GM21825 (cell line): ENCODE data around the gene SEC14L1.
"Not testable (repeated sequence)": the region's sequence is repeated elsewhere in the genome, so short reads cannot be mapped to it uniquely, and the experiment has no call there.

ENCODE experiments used
- ATAC-seq: cut with Tn5 transposase; IDR thresholded peaks from one replicate; pipeline ENCODE4 v1.9.1; 2021; ENCODE audit warnings: mild to moderate bottlenecking, moderate library complexity; ENCODE audit not compliant: unreplicated experiment

SEC14L1 gene

DNA sequence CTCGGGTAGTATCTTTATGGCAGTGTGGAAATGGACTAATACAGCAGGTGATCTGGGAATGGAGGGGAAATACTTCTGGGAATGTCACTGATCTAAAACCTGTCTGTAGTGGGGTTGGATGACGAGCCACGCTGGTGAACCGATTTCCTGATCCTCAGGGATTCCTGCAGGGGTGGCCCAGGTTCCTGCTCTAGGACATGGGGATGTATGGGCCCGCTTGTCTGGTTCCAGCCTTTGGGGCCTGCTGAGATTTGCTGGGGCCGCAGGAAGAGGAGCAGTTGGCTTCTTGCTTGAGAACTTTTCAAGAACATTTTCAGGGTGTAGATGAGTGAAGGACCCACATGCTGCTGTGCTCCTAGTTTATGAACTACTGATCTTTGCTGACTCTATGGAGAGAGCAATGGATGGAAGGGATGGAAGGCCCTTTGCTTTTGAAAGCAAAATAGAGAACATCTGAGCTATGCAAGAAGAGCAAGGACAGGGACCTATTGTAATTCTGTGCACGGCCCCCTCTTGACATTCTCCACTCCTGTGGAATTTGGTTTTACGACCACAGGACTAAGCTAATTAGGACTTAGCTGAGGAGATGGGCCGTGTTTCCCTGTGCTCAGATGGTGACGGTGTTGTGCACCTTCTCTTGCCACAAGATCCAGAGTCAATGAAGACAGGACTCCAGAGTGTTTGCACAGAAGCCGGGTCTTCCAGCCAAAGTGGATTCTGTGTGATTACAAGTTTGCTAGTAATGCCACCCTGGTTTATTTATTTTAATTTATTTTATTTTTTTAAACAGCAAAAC, 90.5 kb downstream of the SEC14L1 start:
- ATAC-seq, result no peak

DNA sequence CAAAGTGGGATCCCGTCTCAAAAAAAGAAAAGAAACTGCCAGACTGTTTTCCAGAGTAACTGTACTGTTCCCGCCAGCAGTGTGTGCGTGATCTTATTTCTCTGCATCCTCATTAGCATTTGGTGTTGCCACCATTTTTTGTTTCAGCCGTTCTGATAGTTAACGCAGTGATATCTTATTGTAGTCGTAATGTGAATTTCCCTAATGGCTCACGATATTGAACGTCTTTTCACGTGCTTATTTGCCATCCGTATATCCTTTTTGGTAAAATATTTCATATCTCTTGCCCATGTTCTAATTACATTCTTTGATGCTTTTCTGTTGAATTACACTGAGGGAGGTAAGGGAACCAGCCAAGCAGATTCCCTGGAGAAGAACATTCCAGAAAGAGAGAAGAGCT, 92.4 kb downstream of the SEC14L1 start:
- ATAC-seq, result no peak

DNA sequence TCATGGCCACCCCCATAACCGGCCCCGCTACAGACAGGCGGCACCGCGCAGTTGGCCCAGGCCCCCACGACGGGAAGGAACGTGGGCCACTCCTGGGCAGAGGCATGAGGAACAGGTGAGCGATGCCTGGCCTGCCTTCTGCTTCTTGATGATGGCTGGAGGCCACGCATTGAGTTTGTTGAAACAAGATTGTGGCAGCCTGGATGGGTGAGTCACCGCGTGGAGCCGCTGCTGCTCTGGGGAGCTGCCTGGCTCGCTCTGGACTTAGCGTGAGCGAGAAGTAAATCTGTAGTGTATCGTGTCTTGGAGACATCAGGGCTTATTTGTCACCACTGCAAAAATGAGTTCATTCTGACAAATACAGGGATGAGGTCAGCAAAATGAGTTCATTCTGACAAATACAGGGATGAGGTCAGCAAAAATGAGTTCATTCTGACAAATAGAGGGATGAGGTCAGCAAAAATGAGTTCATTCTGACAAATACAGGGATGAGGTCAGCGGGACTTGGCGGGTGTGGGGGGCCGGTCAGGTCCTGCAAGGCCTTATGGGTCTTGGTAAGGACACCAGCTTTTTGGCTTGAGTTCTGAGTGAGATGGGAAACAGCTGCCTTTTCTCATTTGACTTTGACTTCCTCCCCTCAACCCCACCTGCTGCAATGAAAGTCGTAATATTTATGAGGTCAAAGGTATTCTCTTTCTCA, 93.0 kb downstream of the SEC14L1 start:
- no peak for ATAC-seq

DNA sequence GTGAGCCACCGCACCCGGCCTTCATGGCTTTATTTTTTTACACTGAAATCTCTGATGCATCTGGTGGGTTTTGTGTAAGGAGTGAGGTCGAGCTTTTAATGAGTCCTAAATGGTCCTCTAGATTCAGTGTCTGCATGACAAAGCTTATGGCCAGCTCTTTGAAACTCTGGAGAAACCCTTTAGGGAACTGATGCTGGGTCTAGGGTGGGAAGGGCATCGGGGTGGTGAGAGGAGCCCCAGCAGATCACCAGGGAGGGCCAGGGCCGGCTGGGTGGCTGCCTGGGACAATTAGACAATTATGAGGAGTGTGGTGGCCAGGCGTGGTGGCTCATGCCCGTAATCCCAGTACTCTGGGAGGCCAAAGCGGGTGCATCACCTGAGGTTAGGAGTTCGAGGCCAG, 93.9 kb downstream of the SEC14L1 start:
- no peak for ATAC-seq

DNA sequence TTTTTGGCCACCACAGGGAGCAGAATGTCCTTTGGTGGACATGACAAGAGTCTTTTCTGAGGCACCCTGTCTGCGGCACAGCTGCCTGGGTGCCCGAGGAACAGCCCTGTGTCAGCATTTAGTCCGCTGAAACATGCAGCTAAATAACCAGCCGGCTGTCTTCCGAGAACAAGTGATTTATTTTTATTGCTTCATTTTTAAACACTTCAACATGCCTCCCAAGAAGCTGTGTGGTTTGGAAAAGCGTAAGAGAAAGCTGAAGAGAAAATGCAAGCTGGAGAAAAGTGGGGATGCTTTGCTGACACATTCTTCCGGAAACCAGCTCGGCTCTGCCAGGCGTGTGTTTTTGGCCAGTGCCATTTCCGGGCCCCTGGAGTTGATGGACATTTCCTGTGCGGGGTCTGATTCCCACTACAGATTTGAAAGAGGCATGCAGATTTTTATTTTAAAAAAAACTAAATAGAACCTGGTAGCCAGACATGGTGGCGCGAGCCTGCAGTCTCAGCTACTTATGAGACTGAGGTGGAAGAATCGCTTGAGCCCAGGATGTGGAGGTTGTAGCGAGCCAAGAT, 94.7 kb downstream of the SEC14L1 start:
- no peak for ATAC-seq

DNA sequence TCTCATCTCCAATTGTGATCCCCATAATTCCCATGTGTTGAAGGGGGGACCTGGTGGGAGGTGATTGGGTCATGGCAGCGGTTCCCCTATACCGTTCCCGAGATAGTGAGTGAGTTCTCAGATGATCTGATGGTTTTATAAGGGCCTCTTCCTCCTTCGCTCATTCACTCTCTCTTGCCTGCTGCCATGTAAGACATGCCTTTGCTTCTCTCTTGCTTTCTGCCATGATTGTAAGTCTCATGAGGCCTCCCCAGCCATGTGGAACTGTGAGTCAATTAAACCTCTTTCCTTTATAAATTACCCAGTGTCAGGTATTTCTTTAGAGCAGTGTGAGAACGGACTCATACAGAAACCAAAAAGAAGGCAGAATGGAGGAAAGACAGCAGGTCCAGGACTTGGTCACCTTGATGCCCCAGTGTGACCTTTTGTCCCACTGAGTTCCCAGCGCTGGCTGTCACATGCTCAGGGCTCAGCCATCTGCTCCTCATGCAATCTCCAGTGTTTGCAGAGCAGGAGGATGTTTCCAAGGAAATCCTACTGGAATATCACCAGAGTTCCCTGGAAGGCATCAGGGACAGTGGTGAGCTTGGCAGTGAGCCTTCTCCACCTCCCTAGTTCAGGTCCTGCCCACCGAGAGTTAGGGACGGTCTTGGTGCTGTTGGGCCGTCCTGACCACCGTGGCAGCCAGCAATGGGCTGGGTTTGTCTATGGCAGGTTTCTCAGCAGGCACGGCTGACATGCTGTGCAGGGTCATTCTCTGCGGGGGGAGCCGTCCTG, 96.7 kb downstream of the SEC14L1 start:
- no peak for ATAC-seq

DNA sequence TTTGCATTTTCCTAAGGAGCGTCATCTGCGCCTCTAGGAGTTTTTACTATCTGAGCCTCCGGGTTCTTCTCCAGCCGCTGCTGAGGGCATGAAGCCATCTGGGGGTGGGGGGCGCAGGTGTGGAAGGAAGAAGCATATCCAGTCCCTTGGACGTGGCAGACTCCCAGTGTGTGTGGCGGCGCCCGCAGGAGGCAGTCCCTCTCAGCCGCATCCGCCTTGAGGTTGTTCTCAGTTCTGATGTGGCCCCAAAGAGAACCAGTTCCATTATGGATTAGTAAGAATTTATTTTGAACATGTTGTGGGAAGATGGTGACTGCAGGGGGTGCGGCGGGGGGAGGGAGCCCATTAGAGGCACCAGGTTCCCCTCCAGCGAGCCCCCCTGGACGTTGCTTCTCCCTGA, 100.2 kb downstream of the SEC14L1 start:
- no peak for ATAC-seq

DNA sequence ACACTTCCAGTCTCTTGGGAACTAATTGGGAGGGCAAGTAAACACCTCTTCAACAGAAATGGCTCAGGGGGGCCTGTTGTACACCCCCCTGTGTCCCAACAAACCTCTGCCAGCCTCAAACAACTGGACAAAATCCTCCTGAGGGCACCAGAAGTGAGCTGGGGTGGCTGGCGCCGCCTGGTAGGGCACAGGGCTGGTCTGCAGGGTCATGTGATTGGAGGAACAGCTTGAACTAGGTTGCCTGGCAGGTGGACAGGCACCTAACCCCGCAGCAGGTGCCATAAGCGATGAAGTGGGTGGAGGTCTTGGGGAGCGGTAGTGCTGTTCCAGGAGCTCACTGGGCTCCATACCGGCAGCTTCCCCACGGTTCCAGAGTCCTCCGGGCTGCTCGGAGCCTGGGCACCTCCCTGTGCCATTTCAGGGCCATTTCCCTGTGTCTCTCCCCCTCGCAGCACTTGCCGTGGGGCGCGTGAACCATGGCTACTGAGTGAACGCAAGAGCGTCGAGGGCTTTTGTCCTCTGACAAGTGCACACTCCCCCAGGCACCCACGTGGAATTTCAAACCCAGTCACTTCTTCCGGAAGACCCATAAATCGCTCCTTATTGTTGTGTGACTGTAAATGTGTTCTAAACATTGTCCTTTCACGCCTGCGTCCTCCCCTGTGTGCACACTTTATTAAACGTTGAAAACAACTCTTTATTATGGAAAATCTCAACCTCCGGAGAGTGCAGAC, 101.5 kb downstream of the SEC14L1 start:
- ATAC-seq, result no peak

DNA sequence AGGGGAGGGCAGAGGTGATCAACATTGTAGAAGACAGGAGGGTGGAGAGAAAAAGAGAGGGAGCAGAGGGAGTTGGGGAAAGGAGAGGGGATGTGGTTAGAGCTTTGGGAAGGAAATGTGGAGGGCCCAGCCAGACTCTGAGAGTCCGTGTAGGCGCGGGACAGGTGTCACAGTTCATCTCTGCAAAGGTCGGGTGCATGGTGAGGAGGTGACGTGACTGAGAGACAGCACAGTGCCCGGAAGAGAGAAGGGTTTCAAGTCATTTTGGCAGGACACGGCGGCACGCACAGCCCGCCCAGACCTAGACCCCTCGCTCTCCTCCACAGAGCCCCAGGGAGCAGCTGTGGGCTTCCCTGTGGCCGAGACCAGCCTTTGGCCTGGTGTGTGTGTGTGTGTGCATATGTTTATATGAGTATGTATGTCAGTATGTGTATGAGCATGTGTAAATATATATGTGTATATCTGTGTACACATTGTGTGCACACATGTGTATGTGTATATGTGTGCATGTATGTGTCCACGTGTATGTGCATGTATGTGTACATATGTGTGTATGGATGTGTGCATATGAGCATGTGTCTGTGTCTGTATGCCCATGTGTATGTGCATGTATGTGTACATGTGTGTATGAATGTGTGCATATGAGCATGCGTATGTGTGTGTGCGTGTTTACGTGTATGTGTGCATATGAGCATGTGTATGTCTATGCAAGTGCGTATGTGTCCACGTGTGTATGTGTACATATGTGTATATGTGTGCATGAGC, 104.6 kb downstream of the SEC14L1 start:
- peak; percentile 74 for ATAC-seq

DNA sequence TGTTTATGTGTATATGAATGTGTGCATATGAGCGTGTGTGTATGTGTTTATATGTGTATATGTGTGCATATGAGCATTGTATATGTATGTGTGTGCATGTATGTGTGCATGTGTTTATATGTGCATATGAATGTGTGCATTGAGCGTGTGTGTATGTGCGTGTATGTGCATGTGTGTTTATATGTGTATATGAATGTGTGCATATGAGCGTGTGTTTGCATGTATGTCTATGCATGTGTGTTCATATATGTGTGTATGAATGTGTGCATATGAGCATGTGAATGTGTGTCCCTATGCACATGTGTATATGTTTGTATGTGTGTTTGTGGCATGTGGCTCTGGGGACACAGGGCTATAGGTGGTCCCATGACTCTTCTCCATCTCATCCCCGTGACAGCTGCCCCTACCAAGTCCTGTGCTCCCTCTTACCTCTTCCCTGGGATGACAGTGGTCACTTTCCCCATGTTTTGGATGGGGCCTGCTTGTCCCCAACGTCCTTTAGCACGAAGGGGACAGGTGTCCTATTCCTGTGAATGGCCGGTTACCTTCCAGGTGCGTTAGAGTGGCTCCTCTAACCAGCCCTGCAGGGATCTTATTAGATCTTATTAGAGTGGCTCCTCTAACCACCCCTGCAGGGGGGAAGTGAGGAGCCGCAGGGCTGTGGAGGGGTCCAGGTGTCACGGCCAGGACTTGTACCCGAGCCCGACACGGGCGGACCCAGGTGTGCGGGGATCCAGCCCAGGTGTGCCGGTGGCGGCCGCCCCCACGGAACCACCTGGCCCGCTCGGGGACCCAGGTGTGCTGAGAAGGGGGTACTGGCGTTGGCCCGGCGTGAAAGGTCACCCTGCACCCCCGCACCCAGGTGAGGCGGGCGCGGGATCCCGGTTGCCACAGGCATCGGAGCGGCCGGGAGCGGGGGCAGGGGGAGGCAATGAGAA, 105.6 kb downstream of the SEC14L1 start:
- peak; percentile 7 for ATAC-seq

DNA sequence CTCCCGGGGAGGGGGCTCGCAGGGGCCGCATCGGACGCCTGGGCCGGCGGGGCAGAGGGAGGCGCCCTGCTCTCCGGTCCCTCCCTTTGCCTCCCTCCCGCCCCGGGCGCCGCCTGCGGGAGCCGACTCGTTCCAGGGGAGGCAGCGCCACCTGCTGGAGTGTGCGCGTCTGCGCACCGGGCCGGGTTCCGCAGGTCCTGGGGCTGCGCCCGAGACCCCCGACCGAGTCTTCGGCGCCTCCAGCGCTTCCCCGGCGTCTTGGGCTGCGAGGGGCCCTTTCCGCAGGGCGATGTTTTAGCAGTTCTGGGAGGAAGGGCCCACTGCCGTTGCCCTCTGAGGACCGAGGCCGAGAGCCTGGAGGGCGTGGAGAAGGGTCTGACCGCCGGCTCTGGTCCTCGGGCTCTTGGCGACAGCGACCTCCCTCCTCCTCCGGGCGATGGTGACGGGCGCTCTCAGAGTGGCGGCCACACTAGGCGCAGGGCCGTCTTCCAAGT, 106.3 kb downstream of the SEC14L1 start:
- ATAC-seq, result peak; percentile 46

DNA sequence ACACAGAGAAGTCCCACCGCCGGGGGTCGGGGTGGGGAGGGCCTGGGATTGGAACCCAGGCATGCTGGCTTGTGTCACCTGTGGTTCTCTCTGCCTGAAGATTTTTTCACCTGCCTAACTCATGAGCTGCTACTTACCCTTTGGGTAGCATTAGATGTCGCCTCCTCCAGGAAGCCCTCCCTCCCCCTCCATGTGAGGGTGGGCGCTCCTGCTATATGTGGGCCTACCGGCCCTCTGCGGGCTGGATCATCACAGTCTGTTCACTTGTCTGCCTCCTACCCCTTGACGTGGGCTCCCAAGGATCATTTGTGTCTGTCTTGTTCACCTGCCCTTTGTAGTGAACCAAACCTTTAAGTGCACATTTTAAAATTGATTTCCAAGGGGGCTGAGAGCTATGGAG, 106.8 kb downstream of the SEC14L1 start:
- ATAC-seq, result no peak

DNA sequence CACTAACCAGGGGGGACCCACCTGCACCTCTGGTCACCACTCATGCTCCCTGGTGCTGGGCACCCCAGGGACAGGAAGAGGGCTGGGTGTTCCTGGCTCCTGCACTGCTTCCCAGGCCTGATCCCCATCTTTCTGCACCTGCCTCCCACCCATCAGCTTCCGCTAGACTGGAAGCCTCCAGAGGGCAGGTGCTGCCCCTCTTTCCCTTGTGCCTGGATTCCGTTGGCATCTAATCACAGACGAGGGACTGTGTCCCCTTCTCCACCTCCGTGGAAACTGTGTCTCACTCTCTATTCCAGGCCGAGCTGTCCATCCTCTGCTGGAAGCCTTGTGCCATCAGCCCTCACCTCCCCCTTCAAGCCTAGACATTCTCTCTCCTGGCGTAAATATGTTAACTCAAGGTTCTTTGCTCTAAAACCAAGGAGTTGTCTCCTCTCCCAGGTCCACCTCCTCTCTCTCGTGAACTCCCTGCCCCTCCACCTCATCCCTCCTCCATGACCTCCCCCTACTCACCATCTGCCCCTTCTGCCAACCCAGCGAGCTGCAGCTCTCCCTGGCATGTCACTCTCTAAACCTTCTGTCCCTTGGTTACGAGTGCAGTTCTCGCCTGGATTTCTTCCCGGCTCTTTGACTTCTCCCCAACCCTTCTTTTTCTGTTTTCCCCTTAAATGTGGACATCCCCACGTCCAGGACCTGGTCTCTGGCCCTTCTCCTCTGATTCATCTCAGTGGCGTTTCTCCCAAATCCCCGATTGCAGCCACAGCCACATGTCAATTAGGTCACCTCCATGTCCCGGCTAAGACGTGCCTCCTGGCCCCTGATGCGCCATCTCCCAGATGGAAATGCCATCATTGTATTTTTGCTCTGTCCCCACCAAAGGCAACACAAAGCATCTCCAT, 107.7 kb downstream of the SEC14L1 start:
- ATAC-seq, result no peak

DNA sequence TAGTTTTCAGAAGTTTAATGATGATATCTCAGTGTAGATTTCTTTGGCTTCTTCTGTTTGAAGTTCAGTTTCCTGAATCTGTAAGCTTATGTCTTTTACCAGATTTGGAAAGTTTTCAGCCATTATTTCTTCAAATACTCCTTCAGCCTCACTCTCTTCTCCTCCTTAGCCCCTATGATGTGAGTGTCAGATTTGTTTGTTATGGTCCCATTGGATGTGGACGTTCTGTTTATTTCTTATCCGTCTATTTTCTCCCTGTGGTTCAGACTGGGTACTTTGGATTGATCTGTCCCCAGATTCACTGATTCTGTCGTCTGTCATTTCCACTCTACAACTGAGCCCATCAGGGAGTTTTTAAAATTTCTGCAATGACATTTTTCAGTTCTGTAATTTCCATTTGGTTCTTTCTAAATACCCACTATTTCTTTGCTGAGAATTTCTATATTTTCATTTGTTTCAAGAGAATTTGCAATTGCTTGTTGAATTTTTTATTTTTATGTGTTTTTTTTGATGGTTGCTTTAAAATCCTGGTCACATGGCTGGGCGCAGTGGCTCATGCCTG, 110.9 kb downstream of the SEC14L1 start:
- ATAC-seq, result no peak

DNA sequence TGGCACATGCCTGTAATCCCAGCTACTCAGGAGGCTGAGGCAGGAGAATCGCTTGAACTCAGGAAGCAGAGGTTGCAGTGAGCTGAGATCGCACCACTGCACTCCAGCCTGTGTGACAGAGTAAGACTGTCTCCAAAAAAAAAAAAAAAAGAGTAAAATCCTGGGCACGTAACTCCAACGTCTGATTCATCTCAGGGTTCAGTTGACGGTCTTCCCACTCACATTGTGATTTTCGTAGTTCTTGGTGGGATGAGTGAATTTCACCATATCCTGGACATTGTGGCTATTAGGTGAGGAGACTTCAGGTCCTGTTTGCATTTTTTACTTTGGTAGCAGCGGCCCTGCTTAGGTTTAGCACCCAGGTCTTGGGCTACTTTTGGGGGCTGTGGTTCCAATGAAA, 111.5 kb downstream of the SEC14L1 start:
- ATAC-seq, result not testable (repeated sequence)

DNA sequence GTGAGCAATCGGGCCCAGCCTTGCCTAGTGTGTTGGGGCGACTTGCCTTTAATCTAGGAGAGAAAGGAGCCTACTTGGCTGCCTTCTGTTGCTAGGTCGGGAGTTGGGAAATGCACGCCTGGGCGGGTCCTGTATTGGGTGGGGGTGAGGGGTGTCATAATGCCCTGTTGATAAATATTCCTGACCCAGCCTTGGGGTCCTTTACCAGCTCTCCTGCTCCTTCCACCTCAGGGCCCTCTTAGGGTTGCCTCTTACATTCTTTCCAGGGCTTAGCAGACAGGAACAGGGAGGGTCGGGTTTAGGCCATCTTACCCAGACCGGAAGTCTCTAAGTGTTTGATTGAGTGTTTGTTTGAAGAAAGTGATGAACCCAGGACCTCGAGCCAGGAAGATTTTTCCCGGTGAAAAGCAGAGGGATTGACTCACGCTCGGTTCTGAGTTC, 112.9 kb downstream of the SEC14L1 start:
- ATAC-seq, result no peak
